Activated T-cell treated with anti-CD3 and anti-CD28 coated beads, Interleukin-2, amount 50 U/mL, for 24 hours (primary cell): ENCODE measurements around the gene TSSK6.

Experiments used
- DNase-seq: peaks from one replicate; pipeline ENCODE4 v3.0.0-alpha.2; 2020
- H3K27ac Mint-ChIP-seq: 2 replicates; pipeline ENCODE4 v1.8.0; 2020; ENCODE audit warnings: mild to moderate bottlenecking, mixed read lengths
- H3K27me3 Mint-ChIP-seq: 2 replicates; pipeline ENCODE4 v1.8.0; 2020; ENCODE audit warnings: mixed read lengths
- H3K36me3 Mint-ChIP-seq: 2 replicates; pipeline ENCODE4 v1.8.0; 2020; ENCODE audit warnings: low read depth, mixed read lengths
- H3K4me1 Mint-ChIP-seq: 2 replicates; pipeline ENCODE4 v1.8.0; 2020; ENCODE audit warnings: low read depth, mixed read lengths
- H3K4me3 Mint-ChIP-seq: 2 replicates; pipeline ENCODE4 v1.8.0; 2020; ENCODE audit warnings: mild to moderate bottlenecking, moderate library complexity, mixed read lengths
- H3K9me3 Mint-ChIP-seq: 2 replicates; pipeline ENCODE4 v1.8.0; 2020; ENCODE audit warnings: mixed read lengths

The TSSK6 gene

DNA sequence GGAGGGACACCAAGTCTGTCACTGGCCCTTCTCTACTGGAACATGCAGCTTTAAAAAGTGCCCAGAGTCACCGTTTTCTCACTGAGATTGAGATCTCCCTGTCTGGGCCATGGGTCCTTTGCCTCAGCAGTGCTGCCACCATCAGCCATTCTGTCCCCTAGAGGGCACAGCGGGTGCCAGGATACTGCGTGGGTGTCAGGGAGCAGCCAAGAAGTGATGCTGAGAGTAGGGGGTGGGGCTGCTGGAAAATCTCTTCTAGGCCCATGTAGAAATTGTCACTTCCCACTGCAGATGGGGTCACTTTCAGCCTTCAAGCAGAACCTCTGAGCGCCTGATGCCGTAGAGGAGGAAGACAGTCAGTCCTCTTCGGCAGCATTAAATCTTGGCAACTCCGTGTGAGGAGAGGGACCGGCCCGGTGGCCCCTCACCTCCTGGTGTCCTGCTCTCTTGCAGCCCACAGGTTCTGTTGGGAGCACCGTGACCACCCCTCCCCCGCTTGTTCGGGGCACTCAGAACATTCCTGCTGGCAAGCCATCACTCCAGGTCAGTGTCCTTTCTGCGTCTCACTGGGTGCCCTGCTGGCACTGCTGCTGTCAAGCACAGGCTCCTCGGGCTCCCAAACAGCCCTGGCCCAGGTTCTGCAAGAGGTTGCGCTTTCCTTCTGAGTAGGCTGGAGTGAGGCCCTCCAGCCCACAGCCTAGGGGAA, 21.4 kb downstream of the TSSK6 start:
- Mint-ChIP-seq H3K9me3 (no peaks in the 10 kb centered on the region), H3K36me3 (peaks cover 83% of the 10 kb centered on the region), H3K4me1 (peaks cover 25% of the 10 kb centered on the region), H3K27ac (peak overlapping the region; percentile 39), H3K4me3 (no peak overlapping the region), H3K27me3 (no peaks in the 10 kb centered on the region)
- no peak for DNase-seq

- Mint-ChIP-seq H3K36me3 (peaks cover 76% of the 10 kb centered on the region), H3K4me1 (peaks cover 42% of the 10 kb centered on the region), H3K27ac (peak overlapping the region; percentile 35), H3K27me3 (no peaks in the 10 kb centered on the region), H3K4me3 (no peak overlapping the region), H3K9me3 (no peaks in the 10 kb centered on the region)
- DNase-seq: no peak
Measured at GRCh38 chr19:19492026-19492610, 23.2 kb downstream of the TSSK6 start.

- no peaks in the 10 kb centered on the region for H3K9me3 Mint-ChIP-seq
Measured at GRCh38 chr19:19491321-19492025, 23.9 kb downstream of the TSSK6 start.

GRCh38 chr19:19490214-19490968, 25.0 kb downstream of the TSSK6 start:
- peaks cover 73% of the 10 kb centered on the region for H3K36me3 Mint-ChIP-seq
- H3K27ac Mint-ChIP-seq: peak overlapping the region; percentile 97
- no peaks in the 10 kb centered on the region for H3K9me3 Mint-ChIP-seq
- DNase-seq: peak; percentile 83
- peaks cover 59% of the 10 kb centered on the region for H3K4me1 Mint-ChIP-seq
- no peaks in the 10 kb centered on the region for H3K27me3 Mint-ChIP-seq
- H3K4me3 Mint-ChIP-seq: no peak overlapping the region

More at GRCh38 chr19:19491321-19492025, 23.9 kb downstream of the TSSK6 start:
- DNase-seq: no peak
- Mint-ChIP-seq H3K27me3 (no peaks in the 10 kb centered on the region), H3K27ac (peak overlapping the region; percentile 97), H3K36me3 (peaks cover 74% of the 10 kb centered on the region), H3K4me3 (no peak overlapping the region), H3K4me1 (peaks cover 48% of the 10 kb centered on the region)

DNA sequence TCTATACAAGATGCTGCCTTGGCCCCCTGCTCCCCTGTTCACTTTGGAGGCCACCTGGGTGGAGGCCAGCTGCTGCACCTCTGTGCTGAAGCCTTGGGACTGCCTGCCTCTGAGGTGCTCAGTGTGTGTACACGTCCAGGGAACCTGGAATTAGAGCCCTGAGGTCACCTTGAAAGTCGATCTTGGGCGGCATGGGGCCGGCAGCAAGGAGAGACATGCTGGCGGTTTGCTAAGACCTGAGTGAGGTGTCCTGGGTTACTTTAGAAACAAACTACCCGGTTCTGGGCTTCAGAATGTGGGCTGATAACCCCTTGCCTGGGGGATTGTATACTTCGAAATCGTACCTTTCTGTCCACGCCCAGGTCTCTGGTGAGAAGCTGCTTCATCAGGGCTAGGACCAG, 25.5 kb downstream of the TSSK6 start:
- peak; percentile 45 for DNase-seq
- Mint-ChIP-seq H3K9me3 (no peaks in the 10 kb centered on the region), H3K27ac (peak overlapping the region; percentile 97), H3K4me1 (peaks cover 64% of the 10 kb centered on the region), H3K4me3 (peak overlapping the region; percentile 58), H3K27me3 (no peaks in the 10 kb centered on the region), H3K36me3 (peaks cover 72% of the 10 kb centered on the region)

DNA sequence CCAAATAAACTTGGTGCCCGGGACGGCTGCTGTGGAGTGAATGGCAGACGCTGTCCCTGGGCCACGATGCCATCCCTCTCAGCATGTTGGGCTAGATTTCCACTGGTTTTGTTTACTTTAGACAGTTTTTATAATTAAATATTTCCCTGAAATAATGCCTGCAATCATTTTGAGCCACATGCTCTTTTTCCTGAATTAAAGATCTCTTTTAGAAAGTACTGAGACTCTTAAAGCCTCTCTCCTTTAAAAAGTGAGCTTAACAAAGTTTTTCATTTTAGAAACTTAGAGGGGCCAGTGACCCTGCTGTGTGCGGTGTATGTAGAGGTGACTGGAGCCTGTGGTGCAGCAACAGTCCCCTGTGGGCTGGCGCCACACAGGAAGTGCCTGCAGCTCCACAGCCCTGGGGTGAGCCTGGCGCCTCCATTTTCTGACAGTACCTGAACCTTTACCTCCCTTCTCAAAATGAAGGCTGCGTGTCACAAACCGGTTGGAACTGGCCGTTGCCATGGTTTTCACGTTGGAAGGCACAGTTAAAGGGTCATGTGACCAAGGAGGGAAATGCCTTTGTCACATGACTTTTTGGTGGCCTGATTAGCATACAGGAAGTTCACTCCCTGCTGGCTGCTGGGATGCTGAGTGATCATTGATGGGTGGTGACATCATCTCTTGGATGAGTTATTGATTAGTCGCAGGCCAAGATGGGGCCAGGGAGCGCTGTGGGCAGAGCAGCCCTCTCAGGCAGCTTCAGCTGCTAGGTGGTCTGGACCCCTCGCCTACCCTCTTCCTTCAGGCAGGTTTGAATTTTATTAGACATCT, 26.3 kb downstream of the TSSK6 start:
- Mint-ChIP-seq H3K9me3 (no peaks in the 10 kb centered on the region), H3K4me1 (peaks cover 65% of the 10 kb centered on the region), H3K36me3 (peaks cover 69% of the 10 kb centered on the region)

GRCh38 chr19:19487950-19488874, 27.1 kb downstream of the TSSK6 start:
- H3K27me3 Mint-ChIP-seq: no peaks in the 10 kb centered on the region
- no peak for DNase-seq
- H3K4me1 Mint-ChIP-seq: peaks cover 66% of the 10 kb centered on the region
- H3K4me3 Mint-ChIP-seq: peak overlapping the region; percentile 58
- no peaks in the 10 kb centered on the region for H3K9me3 Mint-ChIP-seq
- peaks cover 67% of the 10 kb centered on the region for H3K36me3 Mint-ChIP-seq
- H3K27ac Mint-ChIP-seq: peak overlapping the region; percentile 97

More for the DNA sequence above, 26.3 kb downstream of the TSSK6 start:
- DNase-seq: peak; percentile 83
- peak overlapping the region; percentile 97 for H3K27ac Mint-ChIP-seq
- H3K4me3 Mint-ChIP-seq: peak overlapping the region; percentile 58
- H3K27me3 Mint-ChIP-seq: no peaks in the 10 kb centered on the region

GRCh38 chr19:19487077-19487949, 28.0 kb downstream of the TSSK6 start:
- peaks cover 67% of the 10 kb centered on the region for H3K36me3 Mint-ChIP-seq
- no peaks in the 10 kb centered on the region for H3K27me3 Mint-ChIP-seq
- peak overlapping the region; percentile 97 for H3K27ac Mint-ChIP-seq
- H3K4me3 Mint-ChIP-seq: no peak overlapping the region
- no peaks in the 10 kb centered on the region for H3K9me3 Mint-ChIP-seq
- DNase-seq: no peak
- H3K4me1 Mint-ChIP-seq: peaks cover 74% of the 10 kb centered on the region

- H3K36me3 Mint-ChIP-seq: peaks cover 67% of the 10 kb centered on the region
- no peaks in the 10 kb centered on the region for H3K27me3 Mint-ChIP-seq
- no peaks in the 10 kb centered on the region for H3K9me3 Mint-ChIP-seq
- H3K27ac Mint-ChIP-seq: peak overlapping the region; percentile 97
- no peak overlapping the region for H3K4me3 Mint-ChIP-seq
- peaks cover 79% of the 10 kb centered on the region for H3K4me1 Mint-ChIP-seq
- DNase-seq: no peak
Measured at GRCh38 chr19:19486343-19487076, 28.8 kb downstream of the TSSK6 start.

DNA sequence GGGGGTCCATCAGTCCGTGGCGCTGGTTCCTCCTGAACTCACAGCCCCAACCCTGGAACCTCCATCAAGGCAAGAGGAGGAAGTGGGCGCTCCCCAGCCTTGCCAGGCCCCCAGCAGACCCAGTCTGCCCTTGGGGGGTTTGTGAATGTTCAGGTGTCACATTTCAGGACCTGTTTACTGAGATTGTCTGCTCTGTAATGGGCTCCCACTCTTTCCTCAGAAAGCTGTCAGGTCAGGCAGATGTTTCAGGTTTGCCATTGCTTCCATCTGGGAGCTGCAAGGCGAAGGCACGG, 29.4 kb downstream of the TSSK6 start:
- Mint-ChIP-seq H3K36me3 (peaks cover 67% of the 10 kb centered on the region), H3K4me3 (no peak overlapping the region), H3K9me3 (no peaks in the 10 kb centered on the region), H3K27ac (peak overlapping the region; percentile 97), H3K4me1 (peaks cover 84% of the 10 kb centered on the region), H3K27me3 (no peaks in the 10 kb centered on the region)
- DNase-seq: no peak

DNA sequence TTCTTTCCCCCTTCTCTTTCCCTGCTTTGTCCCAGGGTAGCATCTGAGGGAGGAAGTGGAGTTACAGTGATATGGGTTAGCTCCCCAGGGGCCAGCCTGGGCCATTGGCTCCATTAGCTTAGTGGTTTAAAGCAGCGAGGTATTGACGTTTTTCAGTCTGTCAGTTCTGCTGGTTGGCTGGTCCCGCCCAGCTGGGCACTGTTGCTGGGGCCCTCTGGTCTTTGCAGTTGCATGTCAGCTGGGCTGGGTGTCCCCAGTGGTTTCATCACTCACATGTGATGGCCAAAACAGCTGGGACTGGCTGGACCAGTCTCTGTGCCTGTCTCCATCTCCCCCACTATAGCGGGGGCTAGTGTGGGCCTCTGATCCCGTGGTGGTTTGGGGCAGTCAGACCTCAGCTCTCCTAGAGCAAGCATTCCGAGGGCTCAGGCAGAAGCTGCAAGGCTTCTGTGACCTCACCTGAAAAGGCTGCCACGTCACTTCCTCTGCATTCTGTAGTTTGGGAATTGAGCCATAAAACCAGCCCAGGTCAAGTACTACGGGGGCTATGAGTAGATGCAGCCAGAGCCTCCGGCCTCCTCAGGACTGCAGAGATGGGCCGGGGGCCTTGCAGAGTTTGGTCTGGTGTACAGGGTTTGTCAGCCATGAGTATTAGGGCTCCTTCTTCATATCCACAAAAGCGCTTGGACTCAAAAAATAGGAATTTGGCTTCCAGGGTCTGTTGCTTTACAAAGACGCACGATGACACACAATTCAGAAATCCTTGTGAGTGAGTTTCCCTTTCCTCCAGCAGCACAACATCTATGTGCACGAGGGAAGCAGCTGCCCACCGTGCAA, 30.0 kb downstream of the TSSK6 start:
- Mint-ChIP-seq H3K27me3 (no peaks in the 10 kb centered on the region), H3K9me3 (no peaks in the 10 kb centered on the region), H3K36me3 (peaks cover 67% of the 10 kb centered on the region), H3K4me3 (no peak overlapping the region), H3K4me1 (peaks cover 85% of the 10 kb centered on the region), H3K27ac (peak overlapping the region; percentile 97)
- no peak for DNase-seq
